K562 (cell line): ENCODE measurements around the gene MKNK2. TPM values are rescaled to one million over a fixed set of nuclear protein-coding genes. Genes with fewer than 3 reads are reported as not detected.

Source experiments
- ATAC-seq: fragments of 200-7000 bp; cut with Tn5 transposase; 3 replicates; pipeline ENCODE4 v1.9.1; 2020; ENCODE audit warnings: moderate library complexity
- BruUV-seq: library from RNA; stranded (reverse); fragments of 400-500 nt; replicated peaks from 2 replicates; lab custom pipeline; 2021; lab: Mats Ljungman, UMichigan
- CTCF ChIA-PET: fragments of 300-600 bp; formaldehyde crosslinking; extraction: SDS; loops from one replicate; lab custom pipeline; 2021; ENCODE audit warnings: low intra/inter-chr PET ratio; lab: Yijun Ruan, JAX
- POLR2A ChIA-PET: fragments of 300-600, 350-650 bp; sonication (Branson Sonifier 250); formaldehyde crosslinking; extraction: SDS; loops from one replicate; lab custom pipeline; 2021; ENCODE audit warnings: antibody characterized with exemption, inconsistent platforms; lab: Yijun Ruan, JAX
- DNase-seq, 4 experiments: peaks; one replicate each; pipeline versions ENCODE4 v3.0.0 to v3.0.0-alpha.2; 2011 to 2018; ENCODE audit warnings: low spot score in 3 of 4, mixed read lengths in 3 of 4; ENCODE audit errors: extremely low read depth in 1 of 4
- FAIRE-seq: peaks from 2 replicates; lab custom pipeline; 2011; peaks lifted over from hg19 to GRCh38; lab: Jason Lieb, UNC
- H2AFZ ChIP-seq: 2 replicates; pipeline ENCODE4 v1.6.0; 2011; ENCODE audit warnings: low read depth, low read length, control low read depth, inconsistent platforms
- H3K27ac ChIP-seq: fragments of 200-600 bp; 3 replicates; pipeline ENCODE4 v1.8.0; 2011; ENCODE audit warnings: low read depth, mild to moderate bottlenecking, control low read depth, inconsistent platforms, low read length, moderate library complexity, mixed read lengths; ENCODE audit errors: extremely low read depth
- H3K27me3 ChIP-seq, 2 experiments: fragments of 300-600 bp in 1 of 2; 2 replicates in 1 of 2; 3 replicates in 1 of 2; pipeline versions ENCODE4 v1.6.0 to v1.8.0; 2011; ENCODE audit warnings: inconsistent platforms in 2 of 2, low read length in 2 of 2, mild to moderate bottlenecking in 1 of 2, mixed read lengths in 1 of 2, moderate library complexity in 1 of 2; ENCODE audit not compliant: control insufficient read depth in 2 of 2, insufficient read depth in 2 of 2
- H3K36me3 ChIP-seq: fragments of 300-600 bp; 3 replicates; pipeline ENCODE4 v1.8.0; 2011; ENCODE audit warnings: mild to moderate bottlenecking, low read length, inconsistent platforms; ENCODE audit not compliant: control insufficient read depth, insufficient read depth
- H3K4me1 ChIP-seq, 2 experiments: fragments of 200-600 bp in 1 of 2; replicated peaks in 1 of 2; 2 replicates in 1 of 2; 3 replicates in 1 of 2; pipeline versions ENCODE4 v1.5.1 to v1.8.0; 2011; ENCODE audit warnings: inconsistent platforms in 2 of 2, low read length in 2 of 2, mild to moderate bottlenecking in 1 of 2, mixed read lengths in 1 of 2, moderate library complexity in 1 of 2; ENCODE audit not compliant: control insufficient read depth in 2 of 2, insufficient read depth in 2 of 2
- H3K4me2 ChIP-seq: 2 replicates; pipeline ENCODE4 v1.6.1; 2011; ENCODE audit warnings: low read length, control low read depth, inconsistent platforms, mixed read lengths; ENCODE audit not compliant: insufficient read depth
- H3K4me3 ChIP-seq: fragments of 200-600 bp; sonication (generic), shearing (Covaris generic); 2 replicates; pipeline ENCODE4 v1.5.1; 2016; ENCODE audit warnings: control low read depth, inconsistent platforms
- H3K79me2 ChIP-seq: fragments of 200-600 bp; 3 replicates; pipeline ENCODE4 v1.8.0; 2011; ENCODE audit warnings: low read length, inconsistent platforms; ENCODE audit not compliant: control insufficient read depth, insufficient read depth
- H3K9ac ChIP-seq, 2 experiments: 2 replicates each; pipeline versions ENCODE4 v1.6.0 to v1.6.1; 2011; ENCODE audit warnings: low read depth in 2 of 2, low read length in 2 of 2, control low read depth in 1 of 2, inconsistent platforms in 1 of 2, mild to moderate bottlenecking in 1 of 2, mixed read lengths in 1 of 2; ENCODE audit not compliant: insufficient read depth in 1 of 2
- H3K9me1 ChIP-seq: one replicate; pipeline ENCODE4 v1.6.0; 2011; ENCODE audit warnings: inconsistent platforms, mild to moderate bottlenecking, low read length, moderate library complexity; ENCODE audit not compliant: control insufficient read depth, insufficient read depth
- H3K9me3 ChIP-seq: replicated peaks from 2 replicates; pipeline ENCODE4 v1.5.1; 2011; ENCODE audit warnings: low read depth, low read length, inconsistent platforms; ENCODE audit not compliant: control insufficient read depth, insufficient read depth
- H4K20me1 ChIP-seq: replicated peaks from 2 replicates; pipeline ENCODE4 v1.6.1; 2011; ENCODE audit warnings: low read length, inconsistent platforms, mixed read lengths; ENCODE audit not compliant: control insufficient read depth, insufficient read depth
- HDGF ChIP-seq: fragments of 450-650 bp; IDR thresholded peaks from 2 replicates; pipeline ENCODE4 v1.6.1; 2016
- NCOA1 ChIP-seq: fragments of 450-650 bp; IDR thresholded peaks from 2 replicates; pipeline ENCODE4 v1.6.1; 2016; ENCODE audit warnings: low read depth
- PML ChIP-seq: IDR thresholded peaks from 2 replicates; pipeline ENCODE4 v1.6.1; 2012; ENCODE audit warnings: low read length, inconsistent platforms
- POLR2A ChIP-seq: fragments of 450-650 bp; conservative IDR thresholded peaks from 2 replicates; pipeline ENCODE4 v1.6.1; 2016
- POLR2B ChIP-seq: fragments of 450-650 bp; IDR thresholded peaks from 2 replicates; pipeline ENCODE4 v1.6.1; 2018; ENCODE audit warnings: low read depth; ENCODE audit not compliant: partially characterized antibody
- POLR2G ChIP-seq: fragments of 200-400 bp; formaldehyde crosslinking; IDR thresholded peaks from 2 replicates; pipeline ENCODE4 v1.6.1; 2017; ENCODE audit warnings: low read depth, mild to moderate bottlenecking, antibody characterized with exemption, low read length, moderate library complexity
- POU5F1 ChIP-seq: fragments of 150-350 bp; IDR thresholded peaks from 2 replicates; pipeline ENCODE4 v1.6.1; 2014; ENCODE audit warnings: borderline replicate concordance, low read length, low read depth, mild to moderate bottlenecking; ENCODE audit not compliant: partially characterized antibody
- RBM22 ChIP-seq: fragments of 200-400 bp; formaldehyde crosslinking; IDR thresholded peaks from 2 replicates; pipeline ENCODE4 v1.6.1; 2018; ENCODE audit warnings: low read length, low read depth; ENCODE audit not compliant: poor library complexity, severe bottlenecking
- SP2 ChIP-seq: IDR thresholded peaks from 2 replicates; pipeline ENCODE4 v1.6.1; 2011; ENCODE audit warnings: mild to moderate bottlenecking, low read depth, low read length, moderate library complexity; ENCODE audit not compliant: poor library complexity, severe bottlenecking; ENCODE audit errors: extremely low read depth
- ZBTB1 ChIP-seq: sonication (generic); formaldehyde crosslinking; IDR thresholded peaks from 2 replicates; pipeline ENCODE4 v1.8.1; 2023; ENCODE audit warnings: missing genetic modification reagents, low read depth, mild to moderate bottlenecking, borderline replicate concordance
- ZBTB17 ChIP-seq: fragments of 450-650 bp; formaldehyde crosslinking; IDR thresholded peaks from 2 replicates; pipeline ENCODE4 v1.4.0; 2020; ENCODE audit warnings: mild to moderate bottlenecking
- ZKSCAN3 ChIP-seq: fragments of 250-450 bp; sonication (Bioruptor Pico); IDR thresholded peaks from 2 replicates; pipeline ENCODE4 v1.4.0; 2020
- WGBS: fragments of 100-300 bp; shearing (Covaris generic); methylation state at CpG from one replicate; pipeline ENCODE4 v1.1.6; 2016; ENCODE audit warnings: low coverage, mixed read lengths; ENCODE audit not compliant: insufficient coverage; ENCODE audit errors: missing lambda C conversion rate; 5-methylcytosine and 5-hydroxymethylcytosine counted together
- in situ Hi-C: fragments of 300-500 bp; cut with MboI; formaldehyde crosslinking; loops from 4 replicates; pipeline ENCODE4 v1.15.0; 2018; ENCODE audit warnings: inconsistent platforms, mixed read lengths
- intact Hi-C: fragments of 100-400 bp; cut with micrococcal nuclease; formaldehyde crosslinking; loops from 2 replicates; pipeline ENCODE4 v1.14.2; 2022
- polyA plus RNA-seq, 8 experiments: library from polyadenylated mRNA; depleted of rRNA in 4 of 8; stranded (reverse) in 5 of 8; unstranded in 3 of 8; fragments of >200 nt; fragmentation: Nextera tagmentation in 2 of 8; fragmentation: Illumina TruSeq in 1 of 8; extraction: Ambion mirVana in 2 of 8; extraction: Trizol in 1 of 8; gene quantifications; 2 replicates each; pipeline versions ENCODE4 v1.2.1 to v1.2.3, GENCODE V29; 2011 to 2014; ENCODE audit warnings: inconsistent platforms in 1 of 8, missing spikeins in 1 of 8
- total RNA-seq, 7 experiments: library from RNA; depleted of rRNA in 6 of 7; stranded (reverse); fragments of >200 nt in 6 of 7; fragmentation: Illumina TruSeq in 2 of 7; extraction: Trizol in 2 of 7; gene quantifications; 2 replicates each; pipeline versions ENCODE4 v1.2.1 to v1.2.3, GENCODE V29; 2011 to 2021; ENCODE audit warnings: low replicate concordance in 1 of 7
- TF ChIP-seq, protein P1 (sequence below): sonication (generic); formaldehyde crosslinking; IDR thresholded peaks from 2 replicates; pipeline ENCODE4 v1.8.0; 2022; ENCODE audit warnings: mild to moderate bottlenecking, missing genetic modification reagents

The MKNK2 gene
- total and polyA plus RNA-seq, 9 of the 15 experiments (the other 6 are each of a cell fraction or from before 2014, with no cell fraction given) = 5.1 to 191 (median 51.9) TPM

DNA sequence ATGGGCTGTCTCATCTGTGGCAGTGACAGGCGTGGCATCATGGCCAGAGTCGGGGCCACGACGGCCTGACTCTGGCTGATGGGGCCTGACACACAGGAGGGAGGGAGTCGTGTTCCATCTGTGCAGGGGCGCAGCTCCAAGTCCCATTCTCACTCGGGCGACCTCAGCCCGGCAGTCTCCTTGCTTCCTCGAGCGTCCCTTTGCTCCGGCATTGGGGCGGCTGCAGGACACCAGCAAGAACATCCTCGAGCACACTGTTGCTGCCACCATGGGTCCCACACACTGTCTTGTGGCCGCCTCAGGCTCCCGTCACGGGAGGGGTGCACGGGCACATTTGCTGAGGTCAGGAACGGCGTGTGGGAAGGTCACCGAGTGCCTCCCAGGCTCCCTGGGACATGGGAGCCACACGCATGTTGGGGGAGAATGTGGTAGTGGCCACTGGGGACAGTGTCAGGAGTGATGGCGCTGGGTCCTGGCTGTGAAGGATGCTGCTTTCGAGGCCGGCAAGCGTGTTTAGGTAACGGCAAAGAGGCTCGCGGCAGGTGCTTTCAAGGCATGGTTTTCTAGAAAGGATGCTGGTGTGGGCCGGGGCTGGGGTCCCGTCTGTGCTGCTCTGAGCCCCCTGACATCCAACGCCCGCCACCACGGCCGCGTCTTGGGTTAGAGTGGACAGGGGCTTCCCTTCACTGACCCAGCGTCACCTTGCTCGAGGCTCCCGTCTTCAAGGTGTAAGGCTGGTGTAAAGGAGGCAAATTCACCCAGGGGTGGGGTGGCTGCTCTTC lies 49.1 kb upstream of the MKNK2 start (continued):
- TF ChIP-seq POU5F1 (no peak), SP2 (no peak), POLR2A (peak; percentile 41; the same call in 1 of the 2 replicates), POLR2G (peak; percentile 68; the same call in 1 of the 2 replicates), ZBTB17 (CRISPR knock-in tag) (no peak), ZBTB1 (CRISPR knock-in tag) (no peak), POLR2B (peak; percentile 29)
- TF ChIP-seq, protein P1, sequence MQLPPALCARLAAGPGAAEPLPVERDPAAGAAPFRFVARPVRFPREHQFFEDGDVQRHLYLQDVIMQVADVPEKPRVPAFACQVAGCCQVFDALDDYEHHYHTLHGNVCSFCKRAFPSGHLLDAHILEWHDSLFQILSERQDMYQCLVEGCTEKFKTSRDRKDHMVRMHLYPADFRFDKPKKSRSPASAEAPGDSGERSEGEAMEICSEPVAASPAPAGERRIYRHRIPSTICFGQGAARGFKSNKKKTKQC (CRISPR knock-in tag) = no peak

DNA sequence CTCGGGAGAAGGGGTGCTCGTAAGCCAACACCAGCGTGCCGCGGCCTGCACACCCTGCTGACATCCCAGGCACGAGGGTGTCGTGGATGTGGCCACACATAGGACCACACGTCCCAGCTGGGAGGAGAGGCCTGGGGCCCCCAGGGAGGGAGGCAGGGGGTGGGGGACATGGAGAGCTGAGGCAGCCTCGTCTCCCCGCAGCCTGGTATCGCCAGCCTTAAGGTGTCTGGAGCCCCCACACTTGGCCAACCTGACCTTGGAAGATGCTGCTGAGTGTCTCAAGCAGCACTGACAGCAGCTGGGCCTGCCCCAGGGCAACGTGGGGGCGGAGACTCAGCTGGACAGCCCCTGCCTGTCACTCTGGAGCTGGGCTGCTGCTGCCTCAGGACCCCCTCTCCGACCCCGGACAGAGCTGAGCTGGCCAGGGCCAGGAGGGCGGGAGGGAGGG lies 48.0 kb upstream of the MKNK2 start:
- Histone ChIP-seq H3K4me3 (no peak overlapping the region), H3K4me1 (peaks cover 5 to 72% of the 10 kb centered on the region in 2 experiments; a peak in 4 of 5 replicates), H3K79me2 (peaks cover 22% of the 10 kb centered on the region), H3K9ac (peak overlapping the region in 1 of 2 experiments; percentile 30; a peak in 2 of 4 replicates), H3K9me3 (no peaks in the 10 kb centered on the region), H4K20me1 (0 out of 2 replicates have a peak, but pooled peaks cover 3% of the 10 kb centered on the region), H2AFZ (no peak overlapping the region), H3K9me1 (no peaks in the 10 kb centered on the region), H3K4me2 (no peak overlapping the region), H3K27ac (no peak overlapping the region), H3K27me3 (no peaks in the 10 kb centered on the region; a peak in 1 of 5 replicates), H3K36me3 (peaks cover 48% of the 10 kb centered on the region; the same call in 2 of the 3 replicates)
- ChIA-PET CTCF (no interaction called here), POLR2A (no interaction called here)
- 74% methylated on average over 14 of the region's 16 CpGs for whole genome bisulfite sequencing
- FAIRE-seq (no peak), ATAC-seq (no peak), DNase-seq (no peak)
- intact Hi-C loops (no loop called here), in situ Hi-C loops (no loop called here)
- TF ChIP-seq ZKSCAN3 (CRISPR knock-in tag) = no peak
- TF ChIP-seq PML = no peak
- no peak for TF ChIP-seq HDGF
- peak; percentile 60 for TF ChIP-seq POLR2G
- TF ChIP-seq RBM22 = peak; percentile 80
- no peak for TF ChIP-seq NCOA1
- BruUV-seq = no TSS peak
